Measurements from ENCODE around the gene BARX2. TPM values are rescaled to one million over a fixed set of nuclear protein-coding genes. Genes with fewer than 3 reads are reported as not detected.
"Not testable (repeated sequence)": the region's sequence is repeated elsewhere in the genome, so short reads cannot be mapped to it uniquely, and the experiment has no call there.

Gene BARX2, protein sequence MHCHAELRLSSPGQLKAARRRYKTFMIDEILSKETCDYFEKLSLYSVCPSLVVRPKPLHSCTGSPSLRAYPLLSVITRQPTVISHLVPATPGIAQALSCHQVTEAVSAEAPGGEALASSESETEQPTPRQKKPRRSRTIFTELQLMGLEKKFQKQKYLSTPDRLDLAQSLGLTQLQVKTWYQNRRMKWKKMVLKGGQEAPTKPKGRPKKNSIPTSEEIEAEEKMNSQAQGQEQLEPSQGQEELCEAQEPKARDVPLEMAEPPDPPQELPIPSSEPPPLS
- 0.06 and 0.18 TPM in 2 replicates for total RNA-seq (2014; rRNA removed; shearing (Covaris generic))

GRCh38 chr11:129375751-129376657 is at the start of gene BARX2:
Gene BARX2 (plus strand): TSS chr11:129375848. CDS start chr11:129376036, 188 bp downstream.
- H3K4me1 ChIP-seq = no peaks in the 10 kb centered on the region
- H3K4me3 ChIP-seq = peak within 1 kb of the TSS; percentile 41
- H3K9me3 ChIP-seq (replicated peaks) = no peaks in the 10 kb centered on the region
- peak; percentile 11 to 32 for DNase-seq
- no peaks in the 10 kb centered on the region for H3K27me3 ChIP-seq
- no peaks in the 10 kb centered on the region for H3K36me3 ChIP-seq
- H3K27ac ChIP-seq = no peak within 1 kb of the TSS

- Histone ChIP-seq H3K4me1 (no peaks in the 10 kb centered on the region), H3K4me3 (no peak overlapping the region)
- no peak for DNase-seq
These were observed 48.7 kb upstream of the BARX2 start for GRCh38 chr11:129326921-129327320.

GRCh38 chr11:129327708-129328107 is 47.9 kb upstream of the BARX2 start:
- not testable (repeated sequence) for H3K9me3 ChIP-seq (replicated peaks); H3K27me3 ChIP-seq; DNase-seq; H3K4me1 ChIP-seq; H3K27ac ChIP-seq; H3K4me3 ChIP-seq; H3K36me3 ChIP-seq

More at GRCh38 chr11:129326921-129327320, 48.7 kb upstream of the BARX2 start:
- Histone ChIP-seq H3K36me3 (no peaks in the 10 kb centered on the region), H3K27ac (no peak overlapping the region), H3K27me3 (no peaks in the 10 kb centered on the region), H3K9me3 (replicated peaks) (no peaks in the 10 kb centered on the region)

DNA sequence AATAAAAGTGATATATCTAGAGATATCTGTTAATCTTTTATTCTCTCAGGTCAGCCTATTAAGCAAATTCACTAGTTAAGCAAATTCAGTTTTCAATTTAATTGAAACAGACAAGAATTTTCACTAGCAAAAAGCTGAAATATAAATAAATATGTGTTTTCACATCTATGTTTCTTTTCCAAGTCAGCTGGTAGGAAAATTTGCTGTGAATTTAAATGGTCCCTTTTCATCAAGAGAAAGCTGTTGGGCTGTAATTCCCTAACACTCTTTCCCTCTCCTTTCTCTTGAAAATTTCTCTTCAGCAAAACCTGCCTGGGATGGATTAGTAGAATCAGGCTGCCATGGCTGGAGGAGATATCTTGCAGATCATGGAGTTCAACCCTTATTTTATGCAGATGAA is 46.9 kb upstream of the BARX2 start:
- H3K4me3 ChIP-seq = no peak overlapping the region
- H3K9me3 ChIP-seq (replicated peaks) = no peaks in the 10 kb centered on the region

GRCh38 chr11:129331217-129331616 is 44.4 kb upstream of the BARX2 start:
- H3K4me3 ChIP-seq = no peak overlapping the region
- H3K27ac ChIP-seq = no peak overlapping the region
- H3K36me3 ChIP-seq = no peaks in the 10 kb centered on the region
- no peaks in the 10 kb centered on the region for H3K27me3 ChIP-seq
- H3K9me3 ChIP-seq (replicated peaks) = no peaks in the 10 kb centered on the region
- DNase-seq = peak in 1 of 2 experiments; percentile 4
- no peaks in the 10 kb centered on the region for H3K4me1 ChIP-seq

More for the DNA sequence above, 46.9 kb upstream of the BARX2 start:
- H3K27ac ChIP-seq = no peak overlapping the region
- no peaks in the 10 kb centered on the region for H3K36me3 ChIP-seq
- H3K4me1 ChIP-seq = no peaks in the 10 kb centered on the region
- H3K27me3 ChIP-seq = no peaks in the 10 kb centered on the region
- no peak for DNase-seq

DNA sequence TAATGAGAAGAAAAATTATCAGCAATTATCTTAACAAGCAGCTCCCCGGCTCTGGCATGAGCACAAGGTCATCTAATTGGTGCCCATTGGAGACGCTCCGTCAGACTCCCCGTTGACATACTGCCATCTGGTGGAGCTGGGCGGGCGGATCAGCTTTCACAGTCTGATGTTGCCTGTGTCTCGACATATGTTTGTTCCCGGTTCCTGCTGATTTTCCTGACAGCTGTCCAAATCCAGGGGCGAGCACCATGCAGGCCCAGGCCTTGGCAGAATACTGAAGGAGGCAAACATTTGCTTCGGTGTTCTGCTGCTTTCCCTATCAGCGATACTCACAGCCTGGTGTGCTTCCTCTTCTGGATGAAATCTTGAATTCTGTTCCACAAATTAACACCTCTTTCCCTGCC is 43.8 kb upstream of the BARX2 start:
- peak; percentile 82 to 90 for DNase-seq
- no peak overlapping the region for H3K27ac ChIP-seq
- H3K4me1 ChIP-seq = no peaks in the 10 kb centered on the region
- H3K27me3 ChIP-seq = no peaks in the 10 kb centered on the region
- no peaks in the 10 kb centered on the region for H3K9me3 ChIP-seq (replicated peaks)
- no peaks in the 10 kb centered on the region for H3K36me3 ChIP-seq
- no peak overlapping the region for H3K4me3 ChIP-seq

GRCh38 chr11:129333873-129334272 is 41.8 kb upstream of the BARX2 start:
- peak in 1 of 2 experiments; percentile 2 for DNase-seq
- no peaks in the 10 kb centered on the region for H3K4me1 ChIP-seq
- no peaks in the 10 kb centered on the region for H3K27me3 ChIP-seq
- H3K36me3 ChIP-seq = no peaks in the 10 kb centered on the region
- H3K4me3 ChIP-seq = no peak overlapping the region
- no peak overlapping the region for H3K27ac ChIP-seq
- H3K9me3 ChIP-seq (replicated peaks) = no peaks in the 10 kb centered on the region

GRCh38 chr11:129344301-129344940 is 31.2 kb upstream of the BARX2 start:
- not testable (repeated sequence) for DNase-seq; H3K4me1 ChIP-seq; H3K27me3 ChIP-seq; H3K27ac ChIP-seq; H3K9me3 ChIP-seq (replicated peaks); H3K4me3 ChIP-seq; H3K36me3 ChIP-seq

DNA sequence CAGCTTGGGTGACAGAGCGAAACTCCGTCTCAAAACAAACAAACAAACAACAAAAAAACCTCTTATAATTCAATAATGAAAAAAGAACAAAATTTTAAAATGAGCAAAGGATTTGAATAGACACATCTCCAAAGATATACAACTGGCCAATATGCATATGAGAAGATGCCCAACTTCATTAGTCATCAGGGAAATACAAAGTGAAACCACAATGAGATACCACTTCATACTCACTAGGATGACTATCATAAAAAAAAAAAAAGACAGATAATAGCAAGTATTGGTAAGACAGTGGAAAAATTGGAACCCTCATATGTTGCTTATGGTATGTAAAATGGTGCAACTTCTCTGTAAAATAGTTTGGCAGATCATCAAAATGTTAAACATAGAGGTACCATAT is 28.7 kb upstream of the BARX2 start:
- no peaks in the 10 kb centered on the region for H3K27me3 ChIP-seq
- no peak overlapping the region for H3K27ac ChIP-seq
- no peaks in the 10 kb centered on the region for H3K36me3 ChIP-seq
- no peak for DNase-seq
- no peak overlapping the region for H3K4me3 ChIP-seq
- no peaks in the 10 kb centered on the region for H3K9me3 ChIP-seq (replicated peaks)
- no peaks in the 10 kb centered on the region for H3K4me1 ChIP-seq

- no peaks in the 10 kb centered on the region for H3K27me3 ChIP-seq
These were observed 26.8 kb upstream of the BARX2 start for GRCh38 chr11:129348813-129349212.

DNA sequence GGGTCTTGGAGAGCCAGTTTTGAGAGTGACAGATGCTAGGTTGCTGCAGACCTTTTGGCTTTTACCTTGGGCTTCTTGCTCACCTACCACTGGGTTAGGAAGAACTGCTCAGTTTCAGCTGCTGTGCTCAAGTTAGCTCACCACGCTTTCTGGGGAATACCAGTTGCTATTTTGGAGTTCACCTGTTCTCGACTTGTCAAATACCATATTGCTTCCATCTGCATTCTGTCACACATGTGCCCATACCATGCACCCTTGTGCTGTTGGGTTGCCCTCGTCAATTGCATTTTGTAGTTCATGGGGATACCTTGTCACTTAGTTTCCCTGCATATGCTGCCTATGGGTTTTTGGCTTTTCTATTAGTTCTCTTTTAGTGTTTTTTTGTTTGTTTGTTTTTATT is 23.0 kb upstream of the BARX2 start:
- Histone ChIP-seq H3K4me3 (no peak overlapping the region), H3K9me3 (replicated peaks) (no peaks in the 10 kb centered on the region), H3K27me3 (no peaks in the 10 kb centered on the region), H3K36me3 (no peaks in the 10 kb centered on the region), H3K27ac (no peak overlapping the region), H3K4me1 (no peaks in the 10 kb centered on the region)
- peak in 1 of 2 experiments; percentile 24 for DNase-seq

More at GRCh38 chr11:129348813-129349212, 26.8 kb upstream of the BARX2 start:
- H3K9me3 ChIP-seq (replicated peaks) = no peaks in the 10 kb centered on the region
- H3K36me3 ChIP-seq = no peaks in the 10 kb centered on the region
- DNase-seq = no peak
- H3K4me1 ChIP-seq = no peaks in the 10 kb centered on the region
- H3K27ac ChIP-seq = no peak overlapping the region
- H3K4me3 ChIP-seq = no peak overlapping the region

DNA sequence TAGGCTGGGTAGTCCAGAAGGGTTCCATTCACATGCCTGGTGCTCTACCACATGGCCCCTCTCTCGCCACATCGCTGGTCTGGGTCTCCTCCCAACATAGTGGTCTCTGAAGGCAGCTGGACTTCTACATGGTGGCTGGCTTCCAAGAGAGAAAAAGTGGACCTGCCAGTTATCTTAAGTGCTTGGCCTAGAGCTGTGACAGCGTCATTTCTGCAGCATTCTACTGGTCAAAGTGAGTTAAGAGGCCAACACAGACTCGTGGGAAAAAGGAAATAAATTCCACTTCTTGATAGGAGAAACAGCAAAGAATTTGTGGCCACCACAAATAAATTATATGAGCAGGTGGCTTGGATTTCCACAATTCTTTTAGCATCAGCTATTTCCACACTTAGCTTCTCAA is 21.0 kb upstream of the BARX2 start:
- Histone ChIP-seq H3K27me3 (no peaks in the 10 kb centered on the region), H3K4me1 (no peaks in the 10 kb centered on the region), H3K27ac (no peak overlapping the region), H3K9me3 (replicated peaks) (no peaks in the 10 kb centered on the region), H3K36me3 (no peaks in the 10 kb centered on the region), H3K4me3 (no peak overlapping the region)
- DNase-seq = no peak

DNA sequence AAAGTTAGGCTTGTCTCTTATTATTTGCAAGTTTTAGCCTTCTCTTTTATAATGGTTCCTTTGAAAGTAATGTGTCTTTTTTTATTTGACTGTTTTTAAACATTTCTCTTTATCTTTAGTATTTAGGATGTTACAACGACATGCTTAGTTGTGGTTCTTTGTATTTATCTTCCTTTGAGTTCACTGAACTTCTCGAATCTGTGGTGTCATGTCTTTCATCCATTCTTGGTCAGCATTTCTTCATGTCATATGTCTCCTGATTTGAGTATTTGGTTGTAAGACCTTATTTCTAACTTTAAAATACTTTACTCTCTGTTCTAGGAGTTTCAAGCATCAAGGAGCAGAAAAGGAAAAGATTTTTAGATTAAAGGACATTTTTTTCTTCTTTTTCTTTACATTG is 15.9 kb upstream of the BARX2 start:
- H3K9me3 ChIP-seq (replicated peaks) = no peaks in the 10 kb centered on the region
- H3K27ac ChIP-seq = no peak overlapping the region
- H3K4me3 ChIP-seq = no peak overlapping the region
- no peaks in the 10 kb centered on the region for H3K36me3 ChIP-seq
- no peaks in the 10 kb centered on the region for H3K27me3 ChIP-seq
- H3K4me1 ChIP-seq = no peaks in the 10 kb centered on the region
- DNase-seq = no peak

GRCh38 chr11:129364143-129364654 is 11.4 kb upstream of the BARX2 start:
- Histone ChIP-seq H3K36me3 (no peaks in the 10 kb centered on the region), H3K9me3 (replicated peaks) (no peaks in the 10 kb centered on the region), H3K4me1 (no peaks in the 10 kb centered on the region), H3K27me3 (no peaks in the 10 kb centered on the region), H3K4me3 (no peak overlapping the region), H3K27ac (no peak overlapping the region)
- peak; percentile 75 to 85 for DNase-seq

GRCh38 chr11:129365816-129366215 is 9.8 kb upstream of the BARX2 start:
- Histone ChIP-seq H3K4me3 (no peak overlapping the region), H3K9me3 (replicated peaks) (no peaks in the 10 kb centered on the region), H3K27me3 (no peaks in the 10 kb centered on the region), H3K4me1 (no peaks in the 10 kb centered on the region), H3K27ac (no peak overlapping the region), H3K36me3 (no peaks in the 10 kb centered on the region)
- DNase-seq = no peak

Measured in SJCRH30 (cell line).